Gastrocnemius medialis (tissue), 4 donors: ENCODE results near the gene MRPL28.

ENCODE experiments used
- CTCF ChIP-seq, 5 experiments: fragments of 450-650 bp in 3 of 5; fragments of 200-600 bp in 2 of 5; sonication (generic) in 2 of 5; IDR thresholded peaks in 4 of 5; conservative IDR thresholded peaks in 1 of 5; 1 replicate in 4 of 5; 2 replicates in 1 of 5; pipeline ENCODE4 v1.5.1; 2016 to 2019; ENCODE audit warnings: antibody characterized with exemption in 5 of 5, mild to moderate bottlenecking in 3 of 5, moderate library complexity in 3 of 5
- POLR2A ChIP-seq, 2 donors: fragments of 450-650 bp; IDR thresholded peaks; one replicate each; pipeline ENCODE4 v1.6.1; 2017; ENCODE audit warnings: antibody characterized with exemption in 2 of 2, mild to moderate bottlenecking in 2 of 2, moderate library complexity in 2 of 2

GRCh38 chr16:361341-361871, 8.9 kb downstream of the MRPL28 start:
- TF ChIP-seq CTCF (IDR thresholded peaks at IDR 0.05 in 4 of 5, conservative IDR thresholded peaks at IDR 0.05 in 1 of 5) (no peak), POLR2A (IDR thresholded peaks at IDR 0.05) (no peak)
